LNCaP clone FGC (cell line): ENCODE measurements around the gene LINS1.

Experiments used
- DNase-seq: peaks from one replicate; pipeline ENCODE4 v3.0.0-alpha.2; 2011; ENCODE audit warnings: low read depth
- H3K4me3 ChIP-seq: 2 replicates; pipeline ENCODE4 v1.5.1; 2011; ENCODE audit warnings: mild to moderate bottlenecking, low read depth, low read length, control low read depth
- TF ChIP-seq, protein P1 (sequence below): IDR thresholded peaks from 2 replicates; pipeline ENCODE4 v1.5.1; 2012; ENCODE audit warnings: mild to moderate bottlenecking; ENCODE audit not compliant: control insufficient read depth, insufficient read depth; ENCODE audit errors: extremely low read depth

LINS1 gene

DNA sequence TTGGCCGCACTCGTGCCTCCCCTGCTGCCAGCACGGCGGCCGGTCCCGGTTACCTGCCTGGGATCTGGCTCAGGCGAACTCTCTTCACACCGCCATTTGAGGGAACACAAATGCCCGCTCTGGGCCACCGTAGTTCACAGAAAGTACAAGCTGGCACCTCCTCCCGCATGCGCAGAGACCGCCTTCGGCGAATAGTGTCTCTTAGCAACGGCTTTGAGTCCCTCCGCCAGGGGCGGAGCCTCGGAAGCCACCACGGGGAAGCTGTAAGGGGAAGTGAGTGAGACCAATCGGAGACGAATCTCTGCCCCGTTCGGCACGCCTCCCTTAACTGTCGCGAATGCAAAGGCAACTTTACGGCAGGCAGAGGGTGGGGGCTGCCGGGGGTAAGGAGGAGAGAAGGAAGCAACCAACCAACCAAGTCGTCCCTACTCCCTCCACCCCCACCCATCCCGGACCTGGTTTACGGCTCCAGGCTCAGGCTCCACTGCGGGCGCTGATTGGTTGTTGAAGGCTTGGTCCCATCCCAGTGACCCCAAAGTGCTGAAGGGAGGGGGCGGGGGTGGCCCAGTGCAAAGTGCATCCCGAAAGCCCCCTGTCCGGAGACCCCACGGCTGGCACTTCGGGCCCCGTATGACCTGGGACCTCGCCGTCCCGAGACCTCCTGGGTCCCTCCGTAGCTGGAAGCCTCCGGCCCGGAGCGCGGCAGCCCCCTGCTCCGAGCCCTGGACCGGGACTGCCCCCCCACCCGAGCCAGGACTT, at the start of gene LINS1, which contains the start of gene ASB7:
Gene LINS1 (minus strand): TSS at position 121 of the 759 bp plus-strand sequence. CDS start 21,342 bp downstream, outside the sequence.
Gene ASB7 (plus strand): TSS at position 526 of the 759 bp plus-strand sequence. CDS start 9,628 bp downstream, outside the sequence.
- TF ChIP-seq, protein P1, sequence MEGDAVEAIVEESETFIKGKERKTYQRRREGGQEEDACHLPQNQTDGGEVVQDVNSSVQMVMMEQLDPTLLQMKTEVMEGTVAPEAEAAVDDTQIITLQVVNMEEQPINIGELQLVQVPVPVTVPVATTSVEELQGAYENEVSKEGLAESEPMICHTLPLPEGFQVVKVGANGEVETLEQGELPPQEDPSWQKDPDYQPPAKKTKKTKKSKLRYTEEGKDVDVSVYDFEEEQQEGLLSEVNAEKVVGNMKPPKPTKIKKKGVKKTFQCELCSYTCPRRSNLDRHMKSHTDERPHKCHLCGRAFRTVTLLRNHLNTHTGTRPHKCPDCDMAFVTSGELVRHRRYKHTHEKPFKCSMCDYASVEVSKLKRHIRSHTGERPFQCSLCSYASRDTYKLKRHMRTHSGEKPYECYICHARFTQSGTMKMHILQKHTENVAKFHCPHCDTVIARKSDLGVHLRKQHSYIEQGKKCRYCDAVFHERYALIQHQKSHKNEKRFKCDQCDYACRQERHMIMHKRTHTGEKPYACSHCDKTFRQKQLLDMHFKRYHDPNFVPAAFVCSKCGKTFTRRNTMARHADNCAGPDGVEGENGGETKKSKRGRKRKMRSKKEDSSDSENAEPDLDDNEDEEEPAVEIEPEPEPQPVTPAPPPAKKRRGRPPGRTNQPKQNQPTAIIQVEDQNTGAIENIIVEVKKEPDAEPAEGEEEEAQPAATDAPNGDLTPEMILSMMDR, result no peak
- peak; percentile 100 for DNase-seq
- peak within 1 kb of the TSS; percentile 92 for H3K4me3 ChIP-seq

DNA sequence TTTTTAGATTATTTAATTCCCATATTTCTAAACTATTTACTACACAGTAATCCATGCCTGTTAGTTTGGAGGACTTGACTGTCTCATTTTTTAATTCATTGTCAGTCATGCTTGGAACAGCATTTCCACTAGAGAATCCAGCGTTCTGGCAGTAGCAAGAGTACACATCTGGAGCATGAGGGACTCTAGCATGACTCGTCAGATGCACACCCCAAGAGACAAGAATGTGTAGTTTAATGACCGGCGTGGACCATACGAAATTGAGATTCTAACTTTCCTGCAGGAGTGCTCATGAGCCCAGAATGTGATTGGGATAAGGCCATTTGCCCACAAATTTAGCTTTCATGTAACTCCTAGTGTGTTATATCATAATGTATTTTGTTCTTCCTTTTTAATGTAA, 49.3 kb upstream of the LINS1 start:
- no peak for DNase-seq

DNA sequence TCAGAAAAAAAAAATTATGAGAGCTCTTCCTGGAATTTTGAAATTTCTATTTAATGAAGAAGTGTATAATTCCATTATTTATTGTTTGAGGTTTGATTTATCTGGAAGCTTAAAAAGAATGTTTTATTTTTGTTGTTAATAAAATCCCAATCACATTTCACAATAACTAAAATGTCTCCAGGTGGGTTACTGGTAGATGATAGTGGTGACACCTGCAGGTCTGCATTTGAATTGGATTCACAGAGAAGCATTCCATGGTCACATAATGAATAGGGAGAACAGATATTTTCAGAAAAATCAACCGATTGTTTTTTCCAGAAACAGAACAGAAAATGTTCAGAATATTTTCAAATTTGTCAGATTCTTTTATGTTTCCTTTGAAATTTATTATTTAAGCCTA, 48.7 kb upstream of the LINS1 start:
- no peak for DNase-seq
- TF ChIP-seq, protein P1, result peak; percentile 50
- no peak overlapping the region for H3K4me3 ChIP-seq

More for the DNA sequence above, 49.3 kb upstream of the LINS1 start:
- TF ChIP-seq, protein P1, result no peak
- no peak overlapping the region for H3K4me3 ChIP-seq

DNA sequence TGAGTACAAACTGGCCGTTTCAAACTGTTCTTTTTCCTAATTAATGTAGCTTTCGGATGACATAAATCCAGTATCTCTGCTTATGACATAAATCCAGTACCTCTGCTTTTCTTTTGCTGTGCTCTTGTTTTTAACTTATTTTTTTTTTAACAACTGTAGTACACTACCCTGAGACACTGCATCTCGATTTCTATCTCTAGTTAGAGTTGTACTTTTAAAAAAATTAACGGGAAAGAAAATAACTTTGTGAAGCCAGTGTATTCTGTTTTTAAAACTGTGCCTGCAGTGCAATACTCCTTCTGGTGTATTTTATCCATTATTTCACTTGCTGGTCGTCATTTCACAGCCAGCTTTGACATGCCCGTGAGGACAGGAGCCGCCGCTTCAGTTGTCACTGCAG, 47.0 kb upstream of the LINS1 start:
- TF ChIP-seq, protein P1, result no peak
- no peak for DNase-seq
- H3K4me3 ChIP-seq, result no peak overlapping the region

GRCh38 chr15:100645671-100646070, 43.7 kb upstream of the LINS1 start:
- TF ChIP-seq, protein P1, result no peak
- no peak for DNase-seq
- H3K4me3 ChIP-seq, result no peak overlapping the region

- no peak for DNase-seq
- TF ChIP-seq, protein P1, result no peak
- no peak overlapping the region for H3K4me3 ChIP-seq
Measured at GRCh38 chr15:100642950-100643338, 41.0 kb upstream of the LINS1 start.
